Pons (tissue), 1 donor: ENCODE data around the gene CLPTM1L.
"Not testable (repeated sequence)": the region's sequence is repeated elsewhere in the genome, so short reads cannot be mapped to it uniquely, and the experiment has no call there.

Source experiments
- DNase-seq: peaks from one replicate; pipeline ENCODE4 v3.0.0-alpha.2; 2016; ENCODE audit warnings: low spot score

CLPTM1L gene

GRCh38 chr5:1380011-1380817 lies 35.3 kb upstream of the CLPTM1L start:
- DNase-seq: no peak

GRCh38 chr5:1378866-1379659 lies 34.2 kb upstream of the CLPTM1L start:
- DNase-seq: no peak

- DNase-seq: no peak
These were observed 33.2 kb upstream of the CLPTM1L start for GRCh38 chr5:1378096-1378495.

- no peak for DNase-seq
These were observed 32.1 kb upstream of the CLPTM1L start for GRCh38 chr5:1376981-1377380.

- DNase-seq: no peak
These were observed 31.2 kb upstream of the CLPTM1L start for GRCh38 chr5:1375871-1376810.

GRCh38 chr5:1374679-1375055 lies 29.8 kb upstream of the CLPTM1L start:
- no peak for DNase-seq

GRCh38 chr5:1374030-1374678 lies 29.3 kb upstream of the CLPTM1L start:
- DNase-seq: no peak

GRCh38 chr5:1371972-1372342 lies 27.1 kb upstream of the CLPTM1L start:
- not testable (repeated sequence) for DNase-seq

GRCh38 chr5:1371218-1371971 lies 26.5 kb upstream of the CLPTM1L start:
- DNase-seq: no peak

GRCh38 chr5:1370006-1370405 lies 25.1 kb upstream of the CLPTM1L start:
- no peak for DNase-seq

- DNase-seq: no peak
These were observed 23.9 kb upstream of the CLPTM1L start for GRCh38 chr5:1368756-1369155.

GRCh38 chr5:1368236-1368635 lies 23.3 kb upstream of the CLPTM1L start:
- no peak for DNase-seq

- DNase-seq: no peak
These were observed 22.2 kb upstream of the CLPTM1L start for GRCh38 chr5:1367149-1367548.

- no peak for DNase-seq
These were observed 21.6 kb upstream of the CLPTM1L start for GRCh38 chr5:1366514-1366913.

GRCh38 chr5:1364211-1364610 lies 19.3 kb upstream of the CLPTM1L start:
- DNase-seq: no peak

- DNase-seq: no peak
These were observed 18.7 kb upstream of the CLPTM1L start for GRCh38 chr5:1363581-1363980.

- no peak for DNase-seq
These were observed 18.3 kb upstream of the CLPTM1L start for GRCh38 chr5:1363160-1363559.

- DNase-seq: no peak
These were observed 17.5 kb upstream of the CLPTM1L start for GRCh38 chr5:1362242-1363015.

GRCh38 chr5:1360861-1361260 lies 16.0 kb upstream of the CLPTM1L start:
- no peak for DNase-seq

- not testable (repeated sequence) for DNase-seq
These were observed 15.5 kb upstream of the CLPTM1L start for GRCh38 chr5:1360367-1360766.
